HG02970 (cell line): Measurements from ENCODE around the gene SIGLEC11.
"Not testable (repeated sequence)": the region's sequence is repeated elsewhere in the genome, so short reads cannot be mapped to it uniquely, and the experiment has no call there.

Experiments
- ATAC-seq: cut with Tn5 transposase; IDR thresholded peaks from one replicate; pipeline ENCODE4 v1.9.1; 2021; ENCODE audit warnings: mild to moderate bottlenecking, moderate library complexity, moderate number of reproducible peaks; ENCODE audit not compliant: unreplicated experiment, low FRiP score

Gene SIGLEC11

DNA sequence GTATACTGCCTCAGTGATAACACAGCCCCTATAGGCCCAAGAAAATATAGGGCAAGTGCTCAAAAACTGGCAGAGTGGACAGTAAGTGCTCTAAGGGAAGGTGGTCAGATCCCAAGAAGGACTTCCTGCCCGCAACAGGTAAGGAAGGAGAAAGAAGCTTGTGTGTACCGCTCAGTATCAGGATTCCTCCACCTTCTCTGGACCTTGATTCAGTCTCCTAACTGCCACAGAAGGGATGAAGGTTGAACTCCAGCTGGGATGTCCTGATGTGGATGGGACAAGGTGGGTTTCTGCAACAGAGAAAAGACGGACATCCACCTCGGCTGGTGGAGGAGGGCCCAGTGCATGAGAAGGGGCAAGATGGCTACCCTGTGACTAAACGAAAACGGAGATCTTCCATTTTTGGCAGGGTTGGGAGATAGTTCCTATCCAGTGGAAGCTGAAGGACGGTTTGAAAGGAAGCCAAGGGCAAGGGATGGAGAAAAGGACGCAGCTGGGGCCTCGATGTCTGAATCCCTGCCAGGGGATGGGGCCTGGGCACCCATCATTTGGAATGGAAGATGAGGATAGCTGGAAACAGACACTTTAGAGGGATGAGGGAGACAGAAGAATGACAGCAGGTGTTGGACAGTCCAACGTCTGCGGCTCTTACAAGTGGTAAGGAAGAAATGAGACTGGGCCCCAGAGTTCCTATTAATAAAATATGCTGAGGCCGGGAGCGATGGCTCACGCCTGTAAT is 33.3 kb downstream of the SIGLEC11 start:
- ATAC-seq: no peak

DNA sequence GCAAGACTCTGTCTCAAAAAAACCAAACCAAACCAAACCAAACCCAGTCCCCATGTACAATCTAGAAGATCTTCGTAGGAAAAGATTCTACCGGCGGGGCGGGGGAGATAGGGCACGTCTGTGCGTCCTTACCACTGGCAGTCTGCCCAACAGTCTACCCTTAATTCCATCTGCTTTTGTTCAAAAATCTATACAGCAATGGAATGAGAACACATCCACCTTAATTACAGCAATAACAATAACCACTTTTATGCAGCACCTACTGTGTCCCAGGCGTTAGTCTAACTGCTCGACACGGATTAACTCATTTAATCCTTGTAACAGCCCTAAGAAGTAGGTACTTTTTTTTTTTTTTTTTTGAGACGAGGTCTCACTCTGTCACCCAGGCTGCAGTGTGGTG is 34.5 kb downstream of the SIGLEC11 start:
- no peak for ATAC-seq

DNA sequence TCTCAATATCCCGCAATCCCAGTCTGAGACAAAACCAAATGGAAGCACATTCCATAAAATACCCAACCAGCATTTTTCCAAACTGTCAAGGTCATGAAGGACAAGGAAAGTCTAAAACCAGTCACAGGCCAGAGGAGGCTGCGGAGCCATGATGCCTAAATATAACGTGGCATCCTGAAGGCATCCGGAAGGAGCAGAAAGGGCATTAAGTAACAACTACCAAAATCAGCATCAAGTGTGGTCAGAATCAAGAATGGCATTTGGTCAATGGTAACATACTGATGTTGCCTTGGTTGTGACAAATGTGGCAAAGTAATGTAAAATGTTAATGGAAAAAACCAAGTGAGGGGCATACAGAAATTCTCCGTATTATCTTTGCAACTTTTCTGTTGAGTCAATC is 35.5 kb downstream of the SIGLEC11 start:
- no peak for ATAC-seq

DNA sequence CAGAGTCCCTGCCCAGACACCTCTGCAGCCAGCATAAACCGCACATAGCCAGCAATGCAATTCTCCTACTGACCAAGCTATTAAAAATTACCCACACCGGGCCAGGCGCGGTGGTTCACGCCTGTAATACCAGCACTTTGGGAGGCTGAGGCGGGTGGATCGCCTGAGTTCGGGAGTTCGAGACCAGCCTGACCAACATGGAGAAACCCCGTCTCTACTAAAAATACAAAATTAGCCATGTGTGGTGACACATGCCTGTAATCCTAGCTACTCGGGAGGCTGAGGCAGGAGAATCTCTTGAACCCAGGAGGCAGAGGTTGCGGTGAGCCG is 36.1 kb downstream of the SIGLEC11 start:
- ATAC-seq: not testable (repeated sequence)

DNA sequence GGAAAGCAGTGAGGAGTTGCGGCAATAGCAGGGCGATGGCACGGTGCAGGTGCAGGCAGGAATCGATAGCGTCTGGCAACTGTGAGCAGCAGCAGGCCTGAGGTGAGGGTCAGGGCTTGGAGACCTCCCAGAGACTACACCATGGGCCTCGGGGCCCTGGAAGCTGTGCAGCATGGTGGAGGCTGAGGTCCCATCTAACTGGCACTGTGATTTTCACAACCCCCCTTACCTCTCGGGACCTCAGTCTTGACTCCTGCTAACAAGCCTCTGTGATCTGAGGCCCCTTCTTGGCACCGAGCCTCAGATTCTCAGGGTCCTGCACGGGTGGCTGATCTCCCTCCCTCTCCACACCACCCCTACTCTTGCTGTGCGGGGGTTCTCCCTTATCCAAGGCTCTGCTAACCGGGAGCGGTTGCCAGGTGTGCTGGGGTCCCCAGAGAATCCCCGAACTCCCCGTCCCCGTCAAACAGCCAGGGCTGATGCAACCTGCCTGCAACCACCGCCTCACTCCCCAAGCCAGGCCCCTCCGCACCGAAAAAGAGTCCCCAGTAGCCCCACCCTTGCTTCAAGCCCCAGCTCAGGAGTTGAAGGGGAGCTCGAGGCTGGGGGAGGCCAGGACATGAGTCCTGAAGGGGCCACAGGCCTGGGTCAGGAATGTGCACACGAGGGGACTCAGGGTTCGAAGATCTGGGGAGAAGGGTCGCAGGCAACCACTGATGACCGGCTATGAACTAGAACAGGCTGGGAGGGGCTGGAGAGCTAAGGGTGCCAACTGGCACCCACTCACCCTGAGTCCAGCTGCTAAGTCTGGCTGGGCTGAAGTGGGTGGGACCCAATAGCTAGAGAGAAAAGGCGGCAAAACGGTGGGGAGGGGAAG is 36.7 kb downstream of the SIGLEC11 start:
- no peak for ATAC-seq

DNA sequence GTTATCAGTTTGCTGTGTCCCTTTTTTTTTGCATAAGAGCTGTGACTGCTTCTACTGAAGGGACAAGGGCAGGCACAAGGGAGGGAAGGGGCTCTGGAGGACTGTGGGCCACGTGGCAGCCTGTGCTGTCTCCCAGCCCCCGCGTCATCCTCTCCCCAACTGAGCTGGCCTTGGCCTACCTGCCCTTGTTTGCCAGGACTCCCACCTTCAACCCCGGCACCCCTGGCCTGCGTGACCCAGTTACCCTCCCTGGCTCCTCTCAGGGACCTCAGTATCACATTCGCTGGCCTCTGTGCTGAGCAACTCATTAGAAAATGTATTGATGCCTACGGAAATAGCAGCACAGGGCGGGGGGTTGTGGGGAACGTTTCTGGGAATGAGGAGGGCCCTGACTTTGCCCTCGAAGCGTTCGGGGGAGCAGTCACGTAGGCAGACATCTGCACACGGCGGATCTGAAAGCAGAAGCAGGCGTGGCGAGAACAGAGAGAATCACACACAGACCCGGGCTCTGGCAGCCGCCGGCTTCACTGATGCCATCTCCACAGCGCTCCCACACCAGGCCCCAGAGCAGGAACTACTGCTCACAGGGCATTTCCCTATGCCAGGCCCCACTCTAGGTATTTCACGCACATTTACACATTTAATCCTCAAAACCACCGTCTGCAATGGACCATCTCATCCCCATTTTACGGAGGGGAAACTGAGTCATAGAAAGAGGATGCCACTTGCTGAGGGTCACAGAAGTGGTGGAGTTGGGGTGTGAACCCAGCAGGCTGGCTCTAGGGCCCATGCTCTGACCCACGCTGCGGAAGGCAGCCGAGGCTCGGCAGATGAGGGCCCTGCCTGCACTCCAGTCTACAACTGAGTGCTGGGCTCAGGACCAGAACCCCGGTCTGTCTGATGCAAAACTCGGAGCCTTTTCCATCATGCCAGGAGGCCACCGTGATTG is 37.6 kb downstream of the SIGLEC11 start:
- ATAC-seq: no peak

DNA sequence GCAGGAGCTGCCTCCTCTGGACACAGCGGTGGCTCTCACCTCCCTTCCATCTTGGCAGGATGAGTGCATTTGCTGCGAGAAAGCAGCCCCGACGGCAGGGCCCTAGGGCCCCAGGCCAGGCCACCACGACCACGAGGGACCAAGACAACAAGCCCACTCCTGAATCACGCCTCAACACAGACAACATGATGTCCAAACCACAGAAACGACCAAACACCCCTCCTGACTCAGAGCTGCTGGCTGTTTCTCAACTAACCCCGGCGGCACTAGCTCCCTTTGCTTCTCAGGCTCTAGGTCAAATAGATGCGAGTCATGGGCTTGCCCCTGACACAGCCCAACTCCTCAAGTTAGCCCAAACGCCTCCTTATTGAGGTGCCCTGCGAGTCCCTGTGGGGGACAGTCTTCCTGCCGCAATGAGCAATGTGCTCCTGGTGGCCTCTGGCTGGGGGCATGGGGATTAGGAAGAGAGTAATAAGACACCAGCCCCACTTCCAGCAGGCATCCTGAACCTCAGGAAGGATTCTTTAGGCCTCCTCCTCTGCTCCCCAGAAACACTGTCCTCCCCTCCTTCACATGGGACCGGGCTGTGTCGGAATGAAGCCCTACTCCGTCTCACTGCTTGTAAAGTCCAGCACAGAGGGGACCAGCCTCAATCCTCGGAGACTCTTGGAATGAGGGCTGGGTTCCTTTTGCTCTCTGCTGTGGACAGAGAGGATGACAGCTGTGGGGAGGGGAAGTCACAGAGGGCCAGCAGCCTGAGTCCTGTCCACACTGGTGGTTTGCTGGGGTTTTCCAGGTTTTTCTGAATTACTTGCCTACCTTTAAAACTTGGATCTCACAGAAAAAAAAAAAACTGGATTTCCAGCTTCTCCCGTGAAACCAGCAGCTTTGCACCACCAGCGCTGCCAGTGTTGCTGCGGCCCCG is 38.8 kb downstream of the SIGLEC11 start:
- no peak for ATAC-seq

DNA sequence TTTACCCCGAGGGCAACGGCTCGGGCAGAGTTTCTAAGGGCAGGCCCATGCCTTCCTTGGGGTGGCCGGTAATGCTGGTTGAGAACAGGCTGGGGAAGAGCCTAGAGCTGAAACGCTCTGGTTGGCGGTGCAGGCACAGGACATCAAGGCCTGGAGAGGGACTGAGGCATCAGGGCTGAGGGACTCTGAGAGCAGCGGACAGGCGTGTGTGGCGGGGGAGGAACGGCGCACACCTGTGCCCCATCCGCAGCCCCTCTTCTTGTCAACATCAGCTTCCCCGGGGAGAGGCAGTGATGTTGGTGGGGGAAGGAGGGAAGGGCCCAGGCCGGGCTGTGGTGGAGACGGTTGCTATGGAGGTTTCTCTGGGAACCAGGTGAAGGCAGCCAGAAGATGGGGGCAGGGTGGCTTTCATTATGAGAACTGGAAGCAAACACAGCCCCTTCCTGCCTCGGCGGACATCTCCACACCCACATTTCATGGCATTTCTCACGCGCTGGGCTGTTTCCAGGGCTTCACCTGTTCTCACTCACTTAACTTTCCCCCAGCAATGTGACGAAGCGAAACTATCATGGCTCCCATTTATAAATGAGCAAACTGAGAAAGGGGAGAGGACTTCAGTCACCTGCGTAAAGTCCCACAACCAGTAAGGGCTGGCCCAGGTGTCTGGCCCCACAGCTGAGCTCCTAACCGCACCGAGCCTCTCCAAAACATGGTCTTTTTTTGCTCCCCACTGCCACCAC is 40.2 kb downstream of the SIGLEC11 start:
- ATAC-seq: no peak

DNA sequence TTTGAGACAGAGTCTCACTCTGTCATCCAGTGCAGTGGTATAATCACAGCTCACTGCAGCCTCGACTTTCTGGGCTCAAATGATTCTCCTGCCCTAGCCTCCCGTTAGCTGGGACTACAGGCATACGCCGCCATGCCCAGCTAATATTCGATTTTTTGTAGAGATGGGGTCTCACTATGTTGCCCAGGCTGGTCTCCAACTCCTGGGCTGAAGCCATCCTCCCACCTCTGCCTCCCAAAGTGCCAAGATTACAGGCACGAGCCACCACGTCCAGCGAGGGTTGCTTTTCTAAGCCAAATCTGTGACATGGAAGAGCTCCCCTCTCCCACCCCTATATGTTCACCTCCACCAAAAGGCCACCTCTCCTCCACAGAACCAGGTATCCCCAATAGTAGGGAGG is 42.9 kb downstream of the SIGLEC11 start:
- no peak for ATAC-seq

DNA sequence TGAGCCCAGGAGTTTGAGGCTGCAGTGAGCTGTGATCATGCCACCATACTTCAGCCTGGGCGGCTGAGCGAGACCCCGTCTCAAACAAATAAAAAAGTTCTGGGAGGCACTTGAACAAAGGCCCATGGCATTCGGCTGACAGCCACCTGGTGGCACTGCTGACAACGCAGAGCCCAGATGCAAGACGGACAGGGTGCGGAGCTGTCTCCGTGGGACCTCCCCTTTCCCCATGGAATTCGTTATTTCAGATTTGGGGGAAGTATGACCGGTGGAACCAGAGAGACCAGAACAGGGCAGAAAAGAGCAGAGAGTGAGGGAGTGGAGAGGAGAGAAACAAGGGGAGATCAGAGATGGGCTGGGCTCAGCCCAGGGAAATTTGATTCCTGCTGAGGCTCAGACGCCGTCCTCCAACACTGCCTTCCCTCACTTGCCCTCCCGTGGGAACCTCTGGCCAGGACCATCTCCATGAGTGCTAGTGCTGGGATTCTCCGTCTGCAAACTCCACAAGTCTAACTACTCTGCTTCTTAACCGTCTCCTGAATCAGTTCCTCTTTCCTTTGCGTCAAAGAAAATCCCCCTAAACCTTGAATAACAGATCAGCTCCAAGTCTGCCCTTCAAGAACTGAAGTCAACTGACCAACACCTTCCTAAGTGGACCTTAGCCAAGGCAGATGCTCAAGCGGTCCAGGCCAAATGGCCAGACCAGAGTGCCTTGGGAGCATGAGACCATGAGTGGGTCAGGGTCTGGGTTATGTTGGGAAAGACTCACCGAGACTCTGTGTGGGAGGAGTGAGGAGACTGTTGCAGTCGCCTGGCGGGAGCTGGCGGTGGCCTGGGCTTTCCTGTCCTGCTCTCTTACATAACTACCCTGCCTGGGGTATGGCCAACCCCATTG is 43.9 kb downstream of the SIGLEC11 start:
- ATAC-seq: no peak

DNA sequence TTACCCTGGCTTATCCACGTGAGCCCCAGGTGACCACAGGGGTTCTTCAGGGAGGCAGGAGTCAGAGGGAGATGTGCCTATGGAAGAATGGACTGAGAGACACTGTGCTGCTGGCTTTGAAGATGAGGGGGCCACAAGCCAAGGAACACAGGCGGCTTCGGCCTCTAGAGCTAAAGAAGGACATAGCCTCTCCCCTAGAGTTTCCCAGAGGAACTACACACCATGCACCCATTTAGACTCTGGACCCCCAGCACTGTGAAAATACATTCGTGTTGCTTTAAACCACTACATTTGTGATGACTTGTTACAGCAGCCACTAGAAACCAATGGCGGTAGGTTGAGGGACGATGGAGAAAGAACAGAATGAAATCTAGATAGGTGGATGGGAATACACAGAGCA is 45.7 kb downstream of the SIGLEC11 start:
- no peak for ATAC-seq

DNA sequence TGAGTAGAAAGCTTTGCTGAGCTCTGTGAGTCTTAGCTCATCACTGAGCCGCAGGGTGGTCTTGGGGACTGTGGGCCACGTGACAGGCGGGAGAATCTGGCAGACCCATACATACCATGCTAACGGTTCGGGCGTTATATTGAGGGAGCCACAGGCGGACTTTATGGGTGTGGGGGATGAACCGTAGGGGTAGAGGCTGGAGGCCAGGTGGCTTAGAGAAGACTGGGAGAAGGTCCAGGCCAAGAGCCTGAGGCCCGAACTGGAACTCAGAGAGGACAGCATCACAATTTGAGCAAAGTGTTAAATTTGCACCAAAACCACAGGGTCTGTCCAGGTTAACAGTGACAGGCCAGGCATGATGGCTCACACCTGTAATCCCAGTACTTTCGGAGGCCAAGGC is 47.3 kb downstream of the SIGLEC11 start:
- no peak for ATAC-seq

DNA sequence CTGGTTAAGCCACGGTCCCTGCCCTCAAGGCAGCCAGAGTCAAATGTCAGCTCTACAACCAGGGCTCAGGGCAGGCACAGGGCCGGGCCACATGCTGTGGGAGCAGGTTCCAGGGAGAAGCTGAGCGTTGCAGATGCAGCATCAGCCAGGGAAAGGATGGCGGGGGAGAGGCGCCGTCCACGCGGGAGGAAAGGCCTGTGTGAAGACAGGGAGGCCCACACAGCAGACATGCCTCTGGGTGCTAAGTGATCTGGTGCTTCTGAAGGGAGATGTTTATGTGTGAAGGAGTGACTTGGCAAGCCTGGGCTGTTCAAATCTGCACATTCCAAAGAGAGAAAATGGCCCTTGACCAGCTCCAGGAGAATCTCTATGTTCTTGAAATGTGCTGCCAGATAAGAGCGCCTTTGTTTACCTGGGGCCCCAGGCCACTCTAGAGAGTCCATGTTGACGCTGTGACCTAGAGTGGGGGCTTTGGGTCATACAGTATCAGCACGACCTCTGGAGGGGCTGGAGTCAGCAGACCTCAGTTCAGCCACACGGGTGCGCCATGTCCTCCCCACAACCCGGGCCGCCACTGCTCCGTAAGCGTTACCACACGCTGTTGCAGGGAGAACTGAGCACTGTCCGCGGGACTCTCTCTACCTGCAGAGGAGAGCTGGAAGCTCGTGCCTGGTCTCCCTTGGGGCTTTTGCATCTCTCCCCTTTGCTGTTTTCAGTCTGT is 47.8 kb downstream of the SIGLEC11 start:
- no peak for ATAC-seq

DNA sequence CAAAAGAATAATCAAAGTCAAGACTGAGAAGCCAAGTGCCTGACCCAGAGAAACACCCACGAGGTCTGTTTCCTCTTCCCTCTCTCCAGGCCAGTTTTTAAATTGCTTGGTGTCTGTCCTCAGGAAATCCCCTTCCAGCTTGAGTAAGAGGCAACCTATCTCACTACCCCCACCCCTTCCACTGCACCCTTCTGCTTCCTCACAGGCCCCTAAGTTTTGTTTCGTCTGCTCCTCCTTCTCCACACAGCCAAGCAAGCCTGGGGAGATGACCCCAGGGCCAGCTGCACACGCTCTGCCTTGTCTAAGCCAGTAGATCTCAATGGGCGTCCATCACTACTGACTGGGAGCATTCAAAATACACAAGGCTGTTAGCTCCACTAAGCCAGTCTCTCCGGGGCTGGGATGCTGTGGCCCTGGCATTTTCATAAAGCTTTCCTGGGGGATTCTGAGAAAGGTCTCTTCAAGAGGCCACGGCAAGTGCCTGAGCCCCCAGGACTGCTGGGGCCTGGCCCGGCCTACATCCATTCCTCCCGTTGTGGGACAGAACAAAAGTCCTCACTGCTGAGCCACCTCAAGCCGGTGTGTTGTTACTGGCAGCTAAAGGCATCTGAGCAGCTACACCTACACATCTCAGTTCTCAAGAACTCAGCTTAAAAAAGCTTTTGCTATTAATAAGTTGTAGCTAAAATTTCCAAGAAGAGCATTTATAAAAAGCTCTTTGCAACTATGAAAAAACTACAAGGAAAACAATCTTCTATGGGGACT is 49.4 kb downstream of the SIGLEC11 start:
- ATAC-seq: no peak

DNA sequence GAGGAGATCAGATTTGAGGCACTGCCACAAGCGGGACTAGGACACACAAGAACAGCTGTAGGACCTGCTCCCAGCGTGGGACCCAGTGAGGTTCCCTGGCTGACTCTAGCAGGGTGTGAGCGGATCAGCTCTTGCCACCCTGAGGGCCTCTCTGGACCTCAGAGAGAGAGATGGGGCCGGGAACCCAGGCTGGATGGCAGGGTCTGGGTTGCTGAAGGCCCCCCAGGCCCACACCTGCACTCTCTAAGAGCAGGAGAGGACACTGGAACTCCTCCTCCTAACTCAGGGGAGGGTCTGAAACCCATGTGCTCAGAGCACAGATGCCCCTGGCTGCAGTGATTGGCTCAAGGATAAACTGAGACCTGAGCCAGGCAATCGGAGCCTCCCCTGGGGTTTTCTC is 50.8 kb downstream of the SIGLEC11 start:
- ATAC-seq: no peak

DNA sequence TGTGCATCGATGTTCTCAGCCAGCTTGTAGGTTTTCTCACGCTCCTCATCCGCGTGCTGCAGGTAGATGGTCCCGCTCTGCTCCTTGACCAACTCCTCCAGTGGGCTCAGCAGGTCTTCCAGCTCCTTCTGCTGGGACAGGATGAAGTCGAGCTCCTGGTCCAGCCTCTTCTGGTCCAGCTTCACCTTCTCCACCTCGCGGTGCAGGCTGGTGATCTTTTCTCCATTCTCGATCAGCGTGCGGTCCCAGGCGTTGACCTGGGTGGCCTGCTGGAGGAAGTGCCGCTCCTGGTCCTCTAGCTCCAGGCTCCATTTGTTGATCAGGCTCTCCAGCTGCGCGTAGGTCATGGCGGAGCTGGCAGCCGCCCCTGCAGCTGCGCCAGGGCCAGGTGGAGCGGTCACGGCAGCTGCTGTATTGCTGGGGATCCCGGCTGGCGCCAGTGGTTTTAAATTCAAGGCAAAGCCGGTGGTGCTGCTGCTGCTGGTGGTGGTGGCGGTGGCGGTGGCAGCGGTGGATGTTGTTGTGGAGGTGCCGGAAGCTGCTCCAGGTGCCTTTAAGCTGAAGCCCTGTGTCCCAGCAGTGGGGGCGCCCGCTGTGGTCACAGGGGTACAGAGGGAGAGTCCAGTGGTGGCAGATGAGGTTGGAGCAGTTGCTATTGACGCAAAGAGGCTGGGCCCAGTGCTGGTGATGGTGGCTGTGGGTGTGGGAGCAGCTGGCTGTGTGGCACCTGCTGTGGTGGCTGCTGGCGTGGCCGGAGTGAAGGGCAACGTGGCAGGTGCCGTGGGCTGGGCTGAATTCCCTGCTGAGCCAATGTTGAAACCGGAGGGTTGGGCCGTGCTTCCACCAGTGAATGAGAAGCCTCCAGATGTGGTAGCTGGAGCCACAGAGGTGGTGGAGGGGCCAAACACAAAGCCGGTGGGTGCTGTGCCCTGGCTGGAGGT is 52.2 kb downstream of the SIGLEC11 start:
- no peak for ATAC-seq
